GM21723 (cell line): Measurements from ENCODE around the gene OR10H1.
"Not testable (repeated sequence)": the region's sequence is repeated elsewhere in the genome, so short reads cannot be mapped to it uniquely, and the experiment has no call there.

Source experiments
- ATAC-seq: cut with Tn5 transposase; IDR thresholded peaks from one replicate; pipeline ENCODE4 v1.9.1; 2021; ENCODE audit warnings: mild to moderate bottlenecking, moderate library complexity; ENCODE audit not compliant: unreplicated experiment

OR10H1 gene

GRCh38 chr19:15775249-15775648 is 40.2 kb downstream of the OR10H1 start:
- ATAC-seq: no peak

- ATAC-seq: not testable (repeated sequence)
Measured at GRCh38 chr19:15774159-15774558, 41.3 kb downstream of the OR10H1 start.

GRCh38 chr19:15769586-15769985 is 45.9 kb downstream of the OR10H1 start:
- no peak for ATAC-seq

- no peak for ATAC-seq
Measured at GRCh38 chr19:15759962-15760565, 55.4 kb downstream of the OR10H1 start.

GRCh38 chr19:15758379-15758778 is 57.1 kb downstream of the OR10H1 start:
- ATAC-seq: no peak
